GM18951 (cell line): ENCODE measurements around the gene ZNF195.
"Not testable (repeated sequence)": the region's sequence is repeated elsewhere in the genome, so short reads cannot be mapped to it uniquely, and the experiment has no call there.

Experiments used
- POLR2A ChIP-seq: IDR thresholded peaks from 4 replicates; pipeline ENCODE4 v1.6.1; 2011; ENCODE audit warnings: mild to moderate bottlenecking; ENCODE audit not compliant: insufficient read length, insufficient read depth; ENCODE audit errors: extremely low read depth
- in situ Hi-C: fragments of 300-500 bp; cut with MboI; formaldehyde crosslinking; loops from one replicate; pipeline ENCODE4 v1.12.0; 2022; ENCODE audit warnings: low sequenced_read_pairs, mixed read lengths, inconsistent platforms; ENCODE audit not compliant: unreplicated experiment

ZNF195 gene

GRCh38 chr11:3342709-3343108 lies 36.2 kb downstream of the ZNF195 start:
- in situ Hi-C loops = loop anchor here (10.0 kb wide), 1 partner anchor 62 kb away; no protein-coding TSS in a partner anchor
- TF ChIP-seq POLR2A = no peak

GRCh38 chr11:3341298-3341697 lies 37.6 kb downstream of the ZNF195 start:
- no peak for TF ChIP-seq POLR2A
- in situ Hi-C loops = loop anchor here (10.0 kb wide), 1 partner anchor 64 kb away; no protein-coding TSS in a partner anchor

- in situ Hi-C loops = loop anchor here (10.0 kb wide), 1 partner anchor 65 kb away; no protein-coding TSS in a partner anchor
- TF ChIP-seq POLR2A = no peak
These were observed 38.9 kb downstream of the ZNF195 start for GRCh38 chr11:3340025-3340424.

- no peak for TF ChIP-seq POLR2A
- in situ Hi-C loops = no loop called here
These were observed 39.7 kb downstream of the ZNF195 start for GRCh38 chr11:3339340-3339624.

- in situ Hi-C loops = no loop called here
These were observed 40.2 kb downstream of the ZNF195 start for GRCh38 chr11:3338569-3339339.

GRCh38 chr11:3336420-3336819 lies 42.5 kb downstream of the ZNF195 start:
- in situ Hi-C loops = not testable (repeated sequence)

More at GRCh38 chr11:3338569-3339339, 40.2 kb downstream of the ZNF195 start:
- TF ChIP-seq POLR2A = no peak

- in situ Hi-C loops = not testable (repeated sequence)
These were observed 45.8 kb downstream of the ZNF195 start for GRCh38 chr11:3333157-3333556.

GRCh38 chr11:3331078-3331477 lies 47.9 kb downstream of the ZNF195 start:
- in situ Hi-C loops = not testable (repeated sequence)

GRCh38 chr11:3330064-3330463 lies 48.9 kb downstream of the ZNF195 start:
- in situ Hi-C loops = not testable (repeated sequence)

GRCh38 chr11:3328503-3328902 lies 50.4 kb downstream of the ZNF195 start:
- in situ Hi-C loops = not testable (repeated sequence)

GRCh38 chr11:3326450-3326849 lies 52.5 kb downstream of the ZNF195 start:
- in situ Hi-C loops = not testable (repeated sequence)

- in situ Hi-C loops = not testable (repeated sequence)
These were observed 54.2 kb downstream of the ZNF195 start for GRCh38 chr11:3324724-3325123.
